GM12878 (cell line): ENCODE data around the gene TEX22.

ENCODE experiments used
- EZH2 ChIP-seq: IDR thresholded peaks from 2 replicates; pipeline ENCODE4 v1.6.1; 2012; ENCODE audit warnings: low read depth, mild to moderate bottlenecking, control low read depth, inconsistent platforms, low read length, borderline replicate concordance; ENCODE audit not compliant: control insufficient read depth
- FOXK2 ChIP-seq: fragments of 450-650 bp; IDR thresholded peaks from 2 replicates; pipeline ENCODE4 v1.6.1; 2017; ENCODE audit warnings: mild to moderate bottlenecking, moderate library complexity
- HDAC2 ChIP-seq: fragments of 200-600 bp; sonication (generic); IDR thresholded peaks from 2 replicates; pipeline ENCODE4 v1.6.1; 2017
- NRF1 ChIP-seq: conservative IDR thresholded peaks from 2 replicates; pipeline ENCODE4 v1.6.1; 2011; ENCODE audit warnings: mild to moderate bottlenecking, low read depth, low read length, improper control_type of control experiment
- TF ChIP-seq, protein P1 (sequence below): fragments of 450-650 bp; IDR thresholded peaks from 2 replicates; pipeline ENCODE4 v1.6.1; 2018; ENCODE audit warnings: borderline replicate concordance, mild to moderate bottlenecking; ENCODE audit not compliant: partially characterized antibody
- TF ChIP-seq, protein P2 (sequence below), 3 experiments: IDR thresholded peaks in 2 of 3; conservative IDR thresholded peaks in 1 of 3; 2 replicates each; pipeline ENCODE4 v1.5.1; 2011; ENCODE audit warnings: low read depth in 3 of 3, low read length in 3 of 3, mild to moderate bottlenecking in 3 of 3, control low read depth in 2 of 3, moderate library complexity in 2 of 3, inconsistent platforms in 1 of 3, mixed read lengths in 1 of 3; ENCODE audit not compliant: control insufficient read depth in 2 of 3, insufficient read depth in 1 of 3; ENCODE audit errors: extremely low read depth in 1 of 3

DNA sequence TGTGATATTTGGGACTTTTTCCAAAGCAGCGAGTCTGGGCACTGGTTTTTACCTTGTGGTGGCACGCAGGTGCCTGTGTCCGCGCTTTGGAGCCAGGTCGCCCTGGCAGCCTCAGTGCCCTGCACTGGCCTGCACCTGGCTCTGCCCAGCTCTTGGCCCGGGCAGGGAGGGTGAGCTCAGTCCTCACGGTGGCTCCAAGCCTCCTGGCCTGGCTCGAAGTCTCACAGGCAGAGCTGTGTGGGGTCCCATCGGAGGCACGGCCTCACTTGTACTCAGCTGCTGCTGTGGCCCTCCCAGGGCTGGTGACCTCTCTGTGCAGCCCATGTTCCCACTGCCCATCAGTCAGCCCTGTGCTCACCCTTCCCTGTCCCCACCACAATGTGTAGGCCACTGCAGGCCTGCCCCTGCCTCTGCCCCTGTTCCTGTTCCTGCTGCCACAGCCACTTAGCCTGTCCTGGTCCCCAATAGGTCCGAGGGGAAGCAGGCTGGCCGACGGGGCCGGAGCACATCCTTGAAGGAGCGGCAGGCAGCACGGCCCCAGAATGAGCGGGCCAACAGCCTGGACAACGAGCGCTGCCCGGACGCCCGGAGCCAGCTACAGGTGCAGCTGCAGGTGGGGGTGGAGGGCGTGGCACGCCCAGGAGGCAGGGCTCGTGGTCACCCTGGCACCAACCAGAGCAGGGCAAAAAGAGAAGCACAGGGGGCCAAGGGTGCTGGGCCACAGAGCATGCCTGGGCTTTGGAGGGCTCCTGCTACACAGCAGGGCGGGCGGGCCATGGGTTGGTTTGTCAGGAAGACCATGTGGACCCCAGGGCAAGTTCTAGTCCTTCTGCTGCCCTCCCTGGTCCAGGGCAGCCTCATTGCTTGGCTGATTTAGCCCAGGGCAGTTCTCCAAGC lies 16.6 kb upstream of the TEX22 start:
- TF ChIP-seq NRF1 (no peak), EZH2 (no peak), FOXK2 (no peak), HDAC2 (no peak)
- TF ChIP-seq, protein P1, sequence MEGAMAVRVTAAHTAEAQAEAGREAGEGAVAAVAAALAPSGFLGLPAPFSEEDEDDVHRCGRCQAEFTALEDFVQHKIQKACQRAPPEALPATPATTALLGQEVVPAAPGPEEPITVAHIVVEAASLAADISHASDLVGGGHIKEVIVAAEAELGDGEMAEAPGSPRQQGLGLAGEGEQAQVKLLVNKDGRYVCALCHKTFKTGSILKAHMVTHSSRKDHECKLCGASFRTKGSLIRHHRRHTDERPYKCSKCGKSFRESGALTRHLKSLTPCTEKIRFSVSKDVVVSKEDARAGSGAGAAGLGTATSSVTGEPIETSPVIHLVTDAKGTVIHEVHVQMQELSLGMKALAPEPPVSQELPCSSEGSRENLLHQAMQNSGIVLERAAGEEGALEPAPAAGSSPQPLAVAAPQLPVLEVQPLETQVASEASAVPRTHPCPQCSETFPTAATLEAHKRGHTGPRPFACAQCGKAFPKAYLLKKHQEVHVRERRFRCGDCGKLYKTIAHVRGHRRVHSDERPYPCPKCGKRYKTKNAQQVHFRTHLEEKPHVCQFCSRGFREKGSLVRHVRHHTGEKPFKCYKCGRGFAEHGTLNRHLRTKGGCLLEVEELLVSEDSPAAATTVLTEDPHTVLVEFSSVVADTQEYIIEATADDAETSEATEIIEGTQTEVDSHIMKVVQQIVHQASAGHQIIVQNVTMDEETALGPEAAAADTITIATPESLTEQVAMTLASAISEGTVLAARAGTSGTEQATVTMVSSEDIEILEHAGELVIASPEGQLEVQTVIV: no peak
- TF ChIP-seq, protein P2, sequence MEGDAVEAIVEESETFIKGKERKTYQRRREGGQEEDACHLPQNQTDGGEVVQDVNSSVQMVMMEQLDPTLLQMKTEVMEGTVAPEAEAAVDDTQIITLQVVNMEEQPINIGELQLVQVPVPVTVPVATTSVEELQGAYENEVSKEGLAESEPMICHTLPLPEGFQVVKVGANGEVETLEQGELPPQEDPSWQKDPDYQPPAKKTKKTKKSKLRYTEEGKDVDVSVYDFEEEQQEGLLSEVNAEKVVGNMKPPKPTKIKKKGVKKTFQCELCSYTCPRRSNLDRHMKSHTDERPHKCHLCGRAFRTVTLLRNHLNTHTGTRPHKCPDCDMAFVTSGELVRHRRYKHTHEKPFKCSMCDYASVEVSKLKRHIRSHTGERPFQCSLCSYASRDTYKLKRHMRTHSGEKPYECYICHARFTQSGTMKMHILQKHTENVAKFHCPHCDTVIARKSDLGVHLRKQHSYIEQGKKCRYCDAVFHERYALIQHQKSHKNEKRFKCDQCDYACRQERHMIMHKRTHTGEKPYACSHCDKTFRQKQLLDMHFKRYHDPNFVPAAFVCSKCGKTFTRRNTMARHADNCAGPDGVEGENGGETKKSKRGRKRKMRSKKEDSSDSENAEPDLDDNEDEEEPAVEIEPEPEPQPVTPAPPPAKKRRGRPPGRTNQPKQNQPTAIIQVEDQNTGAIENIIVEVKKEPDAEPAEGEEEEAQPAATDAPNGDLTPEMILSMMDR (IDR thresholded peaks at IDR 0.05 in 2 of 3, conservative IDR thresholded peaks at IDR 0.05 in 1 of 3; ENCODE audit: control insufficient read depth in 2 of 3, extremely low read depth in 1 of 3, insufficient read depth in 1 of 3, low read depth in 3 of 3, low read length in 3 of 3): no peak
